Middle frontal gyrus (tissue), 1 donor: ENCODE measurements around the gene ANKRD6.

ENCODE experiments used
- DNase-seq: peaks from one replicate; pipeline ENCODE4 v3.0.0-alpha.2; 2015; ENCODE audit warnings: low spot score; ENCODE audit errors: extremely low spot score

ANKRD6 gene

GRCh38 chr6:89643406-89643805 is 210.5 kb downstream of the ANKRD6 start:
- DNase-seq: no peak

GRCh38 chr6:89644864-89645263 is 211.9 kb downstream of the ANKRD6 start:
- DNase-seq: no peak

- no peak for DNase-seq
Measured at GRCh38 chr6:89649682-89650081, 216.7 kb downstream of the ANKRD6 start.

- DNase-seq: no peak
Measured at GRCh38 chr6:89650579-89650978, 217.6 kb downstream of the ANKRD6 start.

GRCh38 chr6:89655122-89655521 is 222.2 kb downstream of the ANKRD6 start:
- DNase-seq: no peak

GRCh38 chr6:89657445-89658158 is 224.7 kb downstream of the ANKRD6 start:
- DNase-seq: no peak

GRCh38 chr6:89660981-89661380 is 228.0 kb downstream of the ANKRD6 start:
- DNase-seq: no peak

GRCh38 chr6:89661559-89661958 is 228.6 kb downstream of the ANKRD6 start:
- DNase-seq: no peak

GRCh38 chr6:89662659-89663223 is 229.8 kb downstream of the ANKRD6 start:
- DNase-seq: no peak

GRCh38 chr6:89667872-89668556 is 235.1 kb downstream of the ANKRD6 start:
- DNase-seq: no peak

GRCh38 chr6:89669002-89669401 is 236.1 kb downstream of the ANKRD6 start:
- no peak for DNase-seq

- no peak for DNase-seq
Measured at GRCh38 chr6:89670935-89671565, 238.1 kb downstream of the ANKRD6 start.

- no peak for DNase-seq
Measured at GRCh38 chr6:89675949-89676748, 243.2 kb downstream of the ANKRD6 start.

GRCh38 chr6:89678531-89678930 is 245.6 kb downstream of the ANKRD6 start:
- no peak for DNase-seq

GRCh38 chr6:89679215-89680120 is 246.5 kb downstream of the ANKRD6 start:
- DNase-seq: no peak

GRCh38 chr6:89680150-89680549 is 247.2 kb downstream of the ANKRD6 start:
- no peak for DNase-seq

GRCh38 chr6:89680551-89680950 is 247.6 kb downstream of the ANKRD6 start:
- DNase-seq: no peak

- no peak for DNase-seq
Measured at GRCh38 chr6:89681983-89682564, 249.1 kb downstream of the ANKRD6 start.

GRCh38 chr6:89682991-89683390 is 250.0 kb downstream of the ANKRD6 start:
- no peak for DNase-seq
